ENCODE data around the gene CRIP2.

CRIP2 gene

GRCh38 chr14:105465209-105466031 is 9.2 kb upstream of the CRIP2 start:
- DNase-seq, result no peak

DNA sequence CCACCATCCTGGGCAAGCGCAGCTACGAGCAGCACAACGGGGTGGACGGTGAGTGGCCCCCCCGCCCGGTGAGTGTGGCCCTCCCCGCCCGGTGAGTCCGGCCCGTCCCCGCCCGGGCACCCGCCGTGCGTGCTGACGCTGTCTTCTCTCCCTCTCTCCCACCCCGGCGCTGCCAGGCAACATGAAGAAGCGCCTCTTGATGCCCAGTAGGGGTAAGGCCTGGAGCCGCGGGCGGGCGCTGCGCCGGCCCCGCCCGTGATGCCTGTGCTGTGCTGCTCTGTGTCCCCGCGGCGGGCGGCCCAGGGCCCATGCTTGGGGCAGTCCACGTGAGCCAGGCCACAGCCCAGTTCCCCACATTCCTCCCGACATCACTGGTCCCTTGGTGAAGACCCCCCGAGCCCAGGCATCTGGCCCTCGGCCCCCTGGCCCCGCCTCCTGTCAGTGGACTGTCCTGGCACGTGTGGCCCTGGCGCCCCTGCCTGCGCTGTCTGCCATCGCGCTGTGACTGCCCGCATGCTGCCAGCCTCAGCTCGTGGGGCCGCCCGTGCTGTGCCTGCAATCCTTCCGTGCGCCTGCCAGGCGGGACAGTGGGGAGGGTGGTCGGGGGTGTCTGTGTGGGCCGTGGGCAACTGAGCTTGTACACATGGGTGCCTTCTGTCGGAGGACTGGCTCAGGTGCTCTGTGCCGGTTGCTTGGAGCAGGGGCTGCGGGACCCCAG is 7.9 kb upstream of the CRIP2 start:
- DNase-seq, result no peak

DNA sequence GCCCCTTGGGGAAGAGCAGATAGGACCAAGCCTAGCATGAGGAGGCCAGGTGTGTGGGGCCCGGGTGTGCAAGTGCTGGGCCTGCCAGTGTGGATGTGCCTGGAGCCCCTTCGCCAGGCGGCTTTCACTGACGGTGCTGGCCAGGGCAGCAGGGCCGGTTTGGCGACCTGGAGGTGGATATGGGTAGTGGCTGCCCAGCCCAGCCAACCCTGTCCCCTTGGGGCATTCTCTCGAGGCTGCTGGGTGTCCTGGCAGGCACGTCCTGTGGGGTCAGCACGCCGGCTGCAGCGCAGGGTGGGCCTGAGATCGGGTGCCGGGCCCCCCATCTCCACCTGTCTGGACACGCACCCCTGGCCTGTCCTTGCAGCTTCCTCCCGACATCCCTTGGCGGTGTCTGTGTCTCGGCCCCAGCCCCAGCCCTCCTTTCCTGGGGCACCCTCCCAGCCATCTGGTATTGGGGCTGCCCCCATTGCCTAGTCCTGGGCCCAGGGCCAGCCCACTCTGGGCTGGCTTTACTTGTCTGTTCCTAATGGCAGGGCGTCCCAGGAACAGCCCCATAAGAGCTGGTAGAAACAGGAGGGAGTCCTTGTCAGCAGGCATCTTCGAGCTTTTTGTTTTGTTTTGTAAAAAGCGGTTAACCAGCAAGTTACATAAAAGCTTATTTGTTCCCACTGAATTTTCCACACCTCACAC is 7.2 kb upstream of the CRIP2 start:
- DNase-seq, result no peak

DNA sequence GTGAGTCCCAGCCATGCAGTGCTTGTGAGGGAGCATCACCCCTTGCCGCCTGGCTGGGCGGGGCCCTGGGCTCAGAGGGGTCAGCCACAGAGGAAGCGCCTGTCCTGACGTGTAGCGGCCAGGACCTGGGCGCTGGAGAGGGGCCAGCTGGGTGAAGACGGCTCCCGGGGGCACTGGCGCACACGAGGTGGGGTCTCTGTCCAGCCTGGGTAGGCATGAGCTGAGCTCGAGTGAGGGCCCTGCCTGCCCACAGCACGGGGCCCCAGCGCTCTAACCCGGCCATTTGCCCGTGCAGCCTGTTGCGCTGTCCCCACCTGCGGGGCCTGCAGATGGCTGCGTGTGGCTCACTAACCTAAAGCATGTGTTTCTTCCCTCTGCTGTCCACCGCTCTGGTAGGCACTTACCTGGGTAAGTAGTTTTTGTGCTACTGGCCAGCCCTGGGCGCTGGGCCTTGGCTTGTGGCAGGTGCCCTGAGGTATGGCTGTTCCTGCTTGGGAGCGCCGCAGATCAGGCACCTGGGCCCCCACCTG is 6.6 kb upstream of the CRIP2 start:
- no peak for DNase-seq

DNA sequence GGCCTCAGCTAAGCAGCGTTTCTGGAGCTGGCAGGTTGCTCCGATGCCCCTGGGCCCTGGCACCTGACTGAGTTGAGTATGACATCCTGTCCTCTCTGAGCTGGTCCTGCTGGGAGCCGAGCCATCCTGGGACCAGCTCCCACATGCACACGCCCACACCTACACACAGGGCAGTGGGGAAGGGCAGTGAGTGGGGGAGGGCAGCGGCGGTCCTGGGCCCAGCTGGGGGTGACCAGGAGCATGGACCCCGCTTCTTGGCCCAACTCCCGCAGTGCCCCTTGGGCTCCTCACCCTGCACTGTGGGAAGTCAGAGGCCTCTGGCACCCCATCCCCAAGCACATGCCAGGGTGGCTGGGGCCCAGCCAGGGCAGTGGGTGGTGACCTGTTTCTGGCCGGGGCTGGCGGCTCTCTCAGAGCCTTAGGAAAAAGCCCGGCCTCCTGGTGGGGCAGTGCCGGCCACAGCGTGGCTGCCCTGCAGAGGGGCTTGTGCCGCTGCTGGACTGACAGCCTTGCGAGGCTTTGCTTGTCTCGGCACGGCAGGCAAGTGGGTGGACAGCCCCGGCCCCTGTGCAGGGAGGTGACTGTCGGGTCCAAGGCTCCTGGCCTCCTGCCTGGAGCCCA is 5.9 kb upstream of the CRIP2 start:
- DNase-seq, result no peak

- no peak for DNase-seq
These were observed 4.9 kb upstream of the CRIP2 start for GRCh38 chr14:105469456-105470349.

- DNase-seq, result no peak
These were observed 4.0 kb upstream of the CRIP2 start for GRCh38 chr14:105470350-105471296.

- DNase-seq, result no peak
These were observed 3.3 kb upstream of the CRIP2 start for GRCh38 chr14:105471297-105471821.

DNA sequence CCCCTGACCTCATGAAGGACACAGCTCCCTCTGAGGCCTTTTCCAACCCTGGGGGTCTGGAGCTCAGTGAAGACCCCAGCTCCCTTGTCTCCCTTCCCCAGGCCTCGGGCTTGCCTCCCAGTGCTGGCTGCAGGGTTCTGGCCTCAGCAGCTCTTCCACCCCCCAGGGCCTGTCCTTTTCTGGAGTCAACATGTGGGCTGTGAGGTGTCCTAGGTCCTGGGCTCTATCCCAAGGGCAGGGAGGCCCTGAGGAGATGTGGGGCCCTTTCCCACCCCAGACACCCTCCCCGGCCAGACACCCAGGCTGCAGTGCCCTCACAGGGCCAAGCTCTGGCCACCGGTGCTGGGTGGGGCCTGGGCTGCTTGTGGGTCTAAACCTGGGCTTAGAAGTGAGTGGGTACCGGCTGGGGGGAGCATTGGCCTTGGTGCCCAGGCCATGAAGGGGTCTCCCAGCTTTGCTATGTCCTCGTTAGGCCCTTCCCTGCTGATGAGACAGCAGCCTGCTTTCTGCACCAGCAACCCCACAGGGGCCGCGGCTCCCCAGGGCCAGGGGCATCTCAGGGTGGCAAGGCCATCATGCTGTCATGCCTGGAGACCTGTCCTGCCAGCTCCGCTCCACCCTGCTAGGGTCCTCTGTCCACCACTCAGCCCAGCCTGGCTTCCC is 2.7 kb upstream of the CRIP2 start:
- no peak for DNase-seq

DNA sequence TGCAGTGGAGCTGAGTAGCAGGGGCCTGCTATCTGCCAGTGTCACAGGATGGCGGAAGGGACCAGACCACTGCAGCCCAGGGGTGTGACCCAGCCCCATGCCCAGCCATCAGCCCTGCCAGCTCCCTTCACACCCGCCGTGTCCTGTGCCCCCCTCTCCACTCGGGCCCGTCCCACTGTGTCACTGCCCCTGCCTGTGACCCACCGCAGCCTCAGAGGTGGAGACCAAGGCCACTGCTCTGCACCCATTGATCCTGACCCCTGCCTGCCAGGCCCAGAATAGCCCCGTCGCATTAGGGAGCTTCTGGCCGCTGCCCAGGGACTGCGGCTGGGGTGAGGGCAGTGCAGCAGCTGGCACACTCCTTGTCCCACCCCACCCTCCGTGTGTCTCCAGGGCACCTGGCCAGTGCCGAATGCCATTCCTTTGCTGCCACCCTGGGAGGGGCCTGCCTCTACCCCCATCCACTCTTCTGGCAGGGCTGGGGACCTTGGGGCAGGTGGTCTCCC is 2.1 kb upstream of the CRIP2 start:
- DNase-seq, result no peak

GRCh38 chr14:105473033-105473676 is 1.5 kb upstream of the CRIP2 start:
- no peak for DNase-seq

DNA sequence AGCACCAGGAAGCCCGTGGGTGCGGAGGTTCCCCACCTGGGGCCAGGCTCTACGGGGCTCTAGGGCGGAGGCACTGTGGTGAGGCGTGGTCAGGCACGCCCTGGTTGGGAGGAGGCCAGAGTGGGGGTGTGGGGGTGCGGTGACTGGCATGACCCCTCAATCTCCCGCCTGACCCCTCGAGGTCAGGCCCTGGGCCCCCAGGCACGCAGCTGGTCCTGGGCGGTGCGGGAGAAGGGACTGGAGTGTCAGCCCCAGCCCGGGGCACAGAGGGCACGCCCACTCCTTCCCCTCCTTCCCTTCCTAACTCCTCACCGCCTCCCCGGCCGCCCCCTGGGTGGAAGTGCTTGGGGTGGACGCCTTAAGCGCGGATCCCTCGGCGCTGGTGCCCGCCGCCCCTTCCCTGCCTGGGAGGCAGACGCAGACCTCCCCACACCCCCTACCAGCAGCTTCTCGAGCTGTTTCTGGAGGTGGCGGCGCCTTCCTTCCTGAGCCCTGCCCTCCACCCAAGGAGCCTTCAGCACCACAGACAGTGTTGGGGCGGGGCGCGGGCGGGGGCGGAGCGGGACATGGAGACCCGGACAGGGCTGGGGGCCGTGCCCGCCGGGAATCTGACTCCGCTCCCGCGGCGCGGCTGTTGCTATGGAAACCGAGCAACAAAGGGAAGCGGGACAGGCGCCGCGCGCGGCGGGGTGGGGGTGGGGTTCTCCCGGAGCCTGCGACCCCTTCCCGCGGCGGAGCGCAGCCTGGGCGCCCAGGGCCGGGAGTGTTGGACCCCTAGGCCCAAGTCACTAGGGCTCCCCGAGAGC is 741 bp upstream of the CRIP2 start:
- peak; percentile 39 for DNase-seq

DNA sequence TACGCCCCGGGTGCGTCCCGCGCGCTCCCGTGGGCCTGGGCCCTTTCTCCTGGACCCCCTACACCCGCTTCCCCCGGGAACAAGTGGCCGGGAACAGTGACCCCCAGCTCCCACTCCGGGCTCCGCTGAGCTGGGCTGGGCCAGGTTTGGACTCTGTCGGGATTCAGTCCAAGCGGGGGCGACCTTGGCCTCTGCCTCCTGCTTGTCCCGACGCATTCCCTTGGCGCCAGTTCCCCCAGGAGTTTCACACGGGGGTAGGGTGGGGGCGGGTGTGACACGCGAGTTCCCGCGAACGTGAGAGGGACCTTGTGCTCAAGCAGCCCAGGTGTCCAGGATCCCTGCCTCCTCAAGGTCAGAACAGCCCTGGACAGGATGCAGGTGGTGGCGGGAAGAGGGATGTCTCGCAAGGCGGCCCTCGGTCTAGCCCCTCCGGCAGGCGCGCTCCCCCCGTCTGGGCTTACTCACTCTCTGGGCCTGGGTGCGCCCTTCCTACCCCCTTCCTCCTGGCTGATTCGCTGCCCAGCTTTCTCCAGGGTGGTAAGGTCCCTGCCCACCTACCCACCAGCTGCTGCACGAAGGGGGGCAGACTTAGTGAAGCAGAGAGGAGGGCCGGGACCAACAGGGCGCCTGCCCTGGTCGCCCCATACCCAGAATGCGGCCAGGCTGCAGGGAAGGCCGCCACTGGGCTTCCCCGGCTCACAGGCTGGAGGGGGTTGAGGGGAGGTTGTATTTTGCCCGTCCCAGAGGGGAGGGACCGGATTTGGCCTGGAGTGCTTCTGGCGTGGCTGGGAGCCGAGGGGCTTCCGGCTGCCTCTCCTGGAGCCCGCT is 862 bp downstream of the CRIP2 start:
- no peak for DNase-seq

- no peak for DNase-seq
These were observed 1.6 kb downstream of the CRIP2 start for GRCh38 chr14:105476097-105476830.

- no peak for DNase-seq
These were observed 2.4 kb downstream of the CRIP2 start for GRCh38 chr14:105476831-105477659.

Measured in hematopoietic multipotent progenitor cell treated with erythropoietin and hydrocortisone succinate and interleukin-3 and kit ligand, for 8 days (in vitro differentiated cells).